ENCODE data around the gene NFASC. TPM values are rescaled to one million over a fixed set of nuclear protein-coding genes. Genes with fewer than 3 reads are reported as not detected.

NFASC gene
- polyA plus RNA-seq, 4 donors, result 12.1 to 40.5 (median 16.4) TPM

- no peak for DNase-seq (ENCODE audit: low read depth in 4 of 4, low spot score in 2 of 4)
Measured at GRCh38 chr1:205072286-205072685, 201.6 kb downstream of the NFASC start.

Other genes starting within 250 kb of the NFASC start
- 10 to 100 TPM; 11.3 to 15.3 (median 12.6) TPM for gene LRRN2, start 185.1 kb upstream of the NFASC start, polyA plus RNA-seq (ENCODE audit: insufficient read length in 4 of 4)
- under 1 TPM; 0.32 to 0.82 (median 0.74) TPM for gene CNTN2, start 172.3 kb downstream of the NFASC start, polyA plus RNA-seq (ENCODE audit: insufficient read length in 4 of 4)
- 1 to 10 TPM; 3.3 to 5.1 (median 4.3) TPM for gene TMEM81, start 213.6 kb downstream of the NFASC start, polyA plus RNA-seq (ENCODE audit: insufficient read length in 4 of 4)